ENCODE measurements around the gene LINC01488.

- TF ChIP-seq CTCF (IDR thresholded peaks at IDR 0.05; ENCODE audit: insufficient read depth, low read depth, low read length) (no peak), EZH2 (IDR thresholded peaks at IDR 0.05; ENCODE audit: insufficient read depth, low read length) (no peak)
Observed at GRCh38 chr11:69520186-69520916, 38.9 kb downstream of the LINC01488 start.
